ENCODE results near the gene TBX2. TPM values are rescaled to one million over a fixed set of nuclear protein-coding genes. Genes with fewer than 3 reads are reported as not detected.

The TBX2 gene
- total RNA-seq, 4 donors from 2014 or later: 19.0 to 33.6 (median 22.8) TPM

- H3K4me1 ChIP-seq: no peaks in the 10 kb centered on the region
- H3K27ac ChIP-seq: no peak overlapping the region
- H3K4me3 ChIP-seq: no peak overlapping the region
- no peaks in the 10 kb centered on the region for H3K36me3 ChIP-seq
- WGBS, 2 donors (ENCODE audit: low coverage in 1 of 2): 54 to 71% methylated on average over 2 of the region's 2 CpGs
- no peak for TF ChIP-seq CTCF (IDR thresholded peaks at IDR 0.05)
- TF ChIP-seq POLR2AphosphoS5 (IDR thresholded peaks at IDR 0.05): peak; percentile 27
- TF ChIP-seq POLR2A (IDR thresholded peaks at IDR 0.05): no peak
- no peaks in the 10 kb centered on the region for H3K27me3 ChIP-seq
- no peak for ATAC-seq
- H3K9me3 ChIP-seq: no peaks in the 10 kb centered on the region
These were observed 38.6 kb upstream of the TBX2 start for GRCh38 chr17:61361084-61361483.

DNA sequence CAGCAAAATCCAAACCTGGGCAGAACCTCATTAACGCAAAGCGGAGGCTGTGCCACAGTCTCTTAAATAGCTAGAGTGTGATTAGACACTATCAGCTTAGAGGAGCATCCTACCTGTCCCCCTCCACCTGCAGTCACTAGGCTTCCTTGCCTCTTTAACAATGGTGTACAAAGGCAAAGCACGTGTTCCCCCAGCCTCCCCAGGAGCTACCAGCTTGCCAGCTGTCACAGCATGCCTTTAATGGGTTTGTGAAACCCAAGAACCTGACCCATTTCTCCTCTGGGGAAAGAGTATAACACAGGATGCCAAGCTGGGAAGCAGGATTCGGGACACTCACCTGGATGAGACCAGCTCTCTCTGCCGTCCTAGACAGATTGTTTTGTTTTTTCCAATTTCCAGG lies 37.2 kb upstream of the TBX2 start:
- ATAC-seq: no peak
- H3K9me3 ChIP-seq: no peaks in the 10 kb centered on the region
- TF ChIP-seq POLR2AphosphoS5 (IDR thresholded peaks at IDR 0.05) (no peak), CTCF (IDR thresholded peaks at IDR 0.05) (no peak), EP300 (IDR thresholded peaks at IDR 0.05) (no peak), POLR2A (IDR thresholded peaks at IDR 0.05) (no peak)
- no peak overlapping the region for H3K27ac ChIP-seq
- no peak overlapping the region for H3K4me3 ChIP-seq
- peaks cover 0 to 10% (median 0%) of the 10 kb centered on the region in 3 donors for H3K4me1 ChIP-seq
- 92% methylated on average over 4 of the region's 5 CpGs for WGBS, 2 donors (ENCODE audit: low coverage in 1 of 2)
- H3K36me3 ChIP-seq: no peaks in the 10 kb centered on the region
- no peaks in the 10 kb centered on the region for H3K27me3 ChIP-seq

GRCh38 chr17:61362852-61363600 lies 36.6 kb upstream of the TBX2 start:
- 91 to 93% methylated on average over 4 to 8 of the region's 9 CpGs for WGBS, 2 donors (ENCODE audit: low coverage in 1 of 2)
- TF ChIP-seq POLR2AphosphoS5 (IDR thresholded peaks at IDR 0.05) (no peak), CTCF (IDR thresholded peaks at IDR 0.05) (no peak), EP300 (IDR thresholded peaks at IDR 0.05) (no peak), POLR2A (IDR thresholded peaks at IDR 0.05) (no peak)
- ATAC-seq: no peak
- Histone ChIP-seq H3K4me3 (no peak overlapping the region), H3K36me3 (peaks cover 0 to 1% of the 10 kb centered on the region in 2 donors), H3K4me1 (peaks cover 0 to 12% (median 0%) of the 10 kb centered on the region in 3 donors), H3K27ac (no peak overlapping the region), H3K27me3 (no peaks in the 10 kb centered on the region), H3K9me3 (no peaks in the 10 kb centered on the region)

DNA sequence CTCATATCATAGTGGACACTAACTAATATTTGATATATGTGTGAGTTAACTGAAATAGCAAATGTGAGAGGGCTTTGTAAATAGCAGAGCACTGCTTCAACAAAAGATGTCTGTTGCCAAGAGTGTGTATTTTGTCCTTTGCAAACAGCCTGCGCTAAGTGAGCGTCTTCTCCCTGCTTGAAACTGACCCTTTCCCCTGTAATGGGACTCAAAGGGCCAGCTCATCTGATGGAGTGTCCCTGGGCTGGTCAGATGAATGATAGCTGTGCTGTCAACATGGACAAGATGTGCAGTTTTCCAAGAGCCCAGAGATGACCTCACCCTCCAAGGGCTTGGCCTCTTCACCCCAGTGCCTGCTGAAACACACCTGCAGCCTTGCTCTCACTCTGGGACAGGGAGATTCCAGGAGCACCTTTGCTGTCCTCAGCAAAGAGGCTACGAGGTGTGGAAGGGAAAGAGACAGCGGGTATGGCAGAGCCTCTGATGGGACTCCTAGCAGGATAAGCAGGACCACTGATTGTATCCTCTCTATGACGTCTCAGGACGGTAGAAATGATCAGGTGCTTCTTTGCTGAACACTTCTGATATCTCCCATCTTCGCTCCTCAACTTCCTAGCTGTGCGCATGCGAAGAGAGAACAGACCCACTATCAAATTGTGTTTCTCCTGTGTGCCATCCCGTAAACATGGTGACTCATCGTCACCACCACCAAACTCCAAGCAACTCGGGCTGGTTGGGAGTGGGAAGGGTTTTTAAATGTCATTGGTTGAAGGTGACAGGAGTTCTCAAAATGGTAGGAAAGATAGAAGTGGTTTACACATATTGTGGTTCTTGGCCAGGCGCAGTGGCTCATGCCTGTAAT lies 35.8 kb upstream of the TBX2 start:
- Histone ChIP-seq H3K4me3 (no peak overlapping the region), H3K9me3 (no peaks in the 10 kb centered on the region), H3K36me3 (peaks cover 0 to 10% of the 10 kb centered on the region in 2 donors), H3K27me3 (no peaks in the 10 kb centered on the region), H3K27ac (no peak overlapping the region), H3K4me1 (peaks cover 0 to 12% (median 0%) of the 10 kb centered on the region in 3 donors)
- WGBS, 2 donors (ENCODE audit: low coverage in 1 of 2): 96 to 100% methylated on average over 8 to 12 of the region's 13 CpGs
- no peak for TF ChIP-seq POLR2A (IDR thresholded peaks at IDR 0.05)
- no peak for TF ChIP-seq POLR2AphosphoS5 (IDR thresholded peaks at IDR 0.05)
- TF ChIP-seq EP300 (IDR thresholded peaks at IDR 0.05): no peak
- no peak for TF ChIP-seq CTCF (IDR thresholded peaks at IDR 0.05)
- ATAC-seq: no peak
